SK-N-MC (cell line): ENCODE results near the gene ARIH2.
A peak's percentile ranks its signal among the peaks of the same experiment; 100 is the strongest.

ENCODE experiments used
- DNase-seq: peaks from one replicate; pipeline ENCODE4 v3.0.0-alpha.2; 2011; ENCODE audit warnings: low read depth, low spot score
- H3K27ac ChIP-seq: fragments of 200-600 bp; sonication (generic); 2 replicates; pipeline ENCODE4 v1.5.1; 2016; ENCODE audit warnings: mixed run types
- H3K36me3 ChIP-seq: fragments of 200-600 bp; sonication (generic); 2 replicates; pipeline ENCODE4 v1.6.1; 2017; ENCODE audit warnings: antibody characterized with exemption, low read length, mixed read lengths; ENCODE audit not compliant: insufficient read depth
- H3K4me3 ChIP-seq: fragments of 200-600 bp; sonication (generic); 2 replicates; pipeline ENCODE4 v1.5.1; 2016
- H3K9ac ChIP-seq: fragments of 200-600 bp; sonication (generic); 2 replicates; pipeline ENCODE4 v1.8.0; 2017; ENCODE audit warnings: mixed run types, mixed read lengths; ENCODE audit not compliant: insufficient read length
- H3K9me3 ChIP-seq: fragments of 200-600 bp; sonication (generic); 2 replicates; pipeline ENCODE4 v1.6.1; 2017; ENCODE audit warnings: low read depth, mild to moderate bottlenecking, antibody characterized with exemption, low read length, moderate library complexity, mixed read lengths
- EZH2 ChIP-seq: fragments of 200-600 bp; sonication (generic); IDR thresholded peaks from one replicate; pipeline ENCODE4 v1.6.1; 2017; ENCODE audit warnings: antibody characterized with exemption
- FOXP2 ChIP-seq: optimal IDR thresholded peaks from 2 replicates; pipeline ENCODE3; 2011; ENCODE audit warnings: mild to moderate bottlenecking, moderate library complexity; ENCODE audit not compliant: insufficient read depth; ENCODE audit errors: extremely low read length, control extremely low read depth
- POLR2AphosphoS5 ChIP-seq: IDR thresholded peaks from 2 replicates; pipeline ENCODE4 v1.6.1; 2012; ENCODE audit warnings: mild to moderate bottlenecking, low read depth, low read length, borderline replicate concordance

The ARIH2 gene

DNA sequence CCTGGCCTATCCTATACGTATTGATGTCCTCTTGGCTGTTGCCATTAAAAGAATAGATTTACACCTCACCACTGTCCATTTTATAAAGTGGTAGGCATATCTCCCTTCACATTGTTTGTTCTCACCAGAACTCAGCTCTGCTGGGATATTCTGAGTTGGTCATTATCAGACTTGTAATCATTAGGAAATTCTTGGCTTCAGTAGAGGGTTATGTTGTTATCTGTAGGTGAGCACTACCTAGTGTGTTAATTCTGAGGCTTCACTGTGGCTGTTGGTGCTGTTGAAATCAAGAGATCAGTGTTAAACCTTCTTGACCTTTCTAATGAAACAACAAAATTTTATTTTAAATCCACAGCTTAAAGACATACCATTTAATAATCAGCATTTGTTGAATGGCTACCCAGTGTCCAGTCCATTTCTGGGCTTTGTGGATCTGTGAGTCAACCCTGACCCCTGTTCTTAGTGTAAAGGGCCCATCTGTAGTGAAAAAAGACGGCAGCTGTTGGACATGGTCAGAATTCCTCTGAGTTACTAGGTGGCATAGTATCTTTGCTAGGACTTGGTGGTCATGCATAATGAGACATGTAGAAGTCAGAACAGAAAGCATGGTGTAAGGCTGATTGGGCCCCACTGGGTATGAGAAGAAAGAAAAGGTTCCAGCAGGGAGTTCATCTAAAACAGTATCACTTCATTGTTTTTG lies 38.5 kb downstream of the ARIH2 start:
- Histone ChIP-seq H3K27ac (no peak overlapping the region), H3K9ac (no peak overlapping the region), H3K36me3 (peaks cover 6% of the 10 kb centered on the region; the same call in 1 of the 2 replicates), H3K4me3 (no peak overlapping the region), H3K9me3 (no peaks in the 10 kb centered on the region)
- TF ChIP-seq EZH2 (no peak), POLR2AphosphoS5 (no peak), FOXP2 (no peak)
- DNase-seq: no peak

DNA sequence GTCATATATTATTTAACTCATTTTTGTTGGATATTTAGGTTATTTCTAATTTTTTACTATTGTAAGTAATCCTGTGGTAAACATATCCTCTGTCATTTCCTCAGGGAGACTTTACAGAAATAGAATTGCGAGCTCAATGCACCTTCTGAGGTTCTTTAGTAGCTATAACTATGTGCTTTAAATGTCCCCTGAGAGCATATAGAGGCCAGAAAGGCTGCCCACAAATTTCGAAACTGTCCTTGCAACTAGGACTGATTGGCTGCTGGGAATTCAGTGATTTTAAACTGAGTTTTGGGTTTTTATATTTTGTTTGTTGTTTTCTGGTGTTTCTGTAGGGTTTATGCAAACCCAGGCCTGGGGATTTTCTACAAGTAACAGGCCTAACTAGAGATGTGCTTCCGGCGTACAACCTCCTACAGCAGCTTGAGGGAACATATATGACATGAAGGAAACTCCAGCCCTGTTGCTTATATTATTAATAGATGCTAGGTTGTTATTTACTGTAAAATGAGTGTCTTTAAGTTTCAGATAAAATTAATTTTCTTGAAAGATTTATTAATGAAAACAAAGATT lies 42.3 kb downstream of the ARIH2 start:
- Histone ChIP-seq H3K4me3 (no peak overlapping the region), H3K27ac (peak overlapping the region; percentile 21; the same call in 1 of the 2 replicates), H3K9me3 (no peaks in the 10 kb centered on the region), H3K36me3 (peaks cover 6% of the 10 kb centered on the region; the same call in 1 of the 2 replicates), H3K9ac (no peak overlapping the region)
- no peak for DNase-seq
- TF ChIP-seq FOXP2: no peak

DNA sequence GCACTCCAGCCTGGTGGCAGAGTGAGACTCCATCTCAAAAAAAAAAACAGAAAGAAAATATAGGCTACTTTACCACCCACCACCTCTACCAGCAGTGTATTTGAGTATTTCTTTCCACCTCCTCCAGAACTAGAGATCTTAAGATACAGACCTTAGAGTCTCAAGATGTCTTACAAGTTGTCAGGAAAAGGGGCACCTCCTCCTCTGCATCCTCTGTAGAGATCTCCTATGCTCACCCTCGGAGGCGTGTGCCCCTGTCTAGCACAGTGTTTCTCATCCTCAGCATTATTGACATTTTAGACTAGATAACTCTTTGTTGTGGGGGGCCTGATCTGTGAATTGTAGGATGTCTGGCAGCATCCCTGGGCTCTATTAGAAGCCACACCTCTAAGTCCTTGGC lies 43.7 kb downstream of the ARIH2 start:
- Histone ChIP-seq H3K9me3 (no peaks in the 10 kb centered on the region), H3K4me3 (no peak overlapping the region), H3K27ac (no peak overlapping the region), H3K9ac (no peak overlapping the region), H3K36me3 (peaks cover 12% of the 10 kb centered on the region; the same call in 1 of the 2 replicates)
- DNase-seq: no peak
- TF ChIP-seq POLR2AphosphoS5: no peak
- no peak for TF ChIP-seq EZH2
- TF ChIP-seq FOXP2: no peak

DNA sequence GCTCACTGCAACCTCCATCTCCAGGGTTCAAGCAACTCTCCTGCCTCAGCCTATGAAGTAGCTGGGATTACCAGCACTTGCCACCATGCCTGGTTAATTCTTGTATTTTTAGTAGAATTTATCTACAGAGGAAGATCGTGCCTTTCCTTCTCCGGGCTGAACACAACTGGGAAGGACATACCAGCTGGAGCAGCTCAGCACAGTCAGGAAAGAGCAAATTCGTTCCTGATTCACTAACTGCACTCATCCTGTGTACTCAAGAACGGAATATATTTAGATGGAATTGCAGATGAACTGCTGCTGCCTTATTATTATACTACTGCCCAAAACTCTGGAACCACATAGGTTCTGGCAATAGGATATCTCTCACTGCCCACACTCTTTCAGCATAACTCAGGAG lies 44.3 kb downstream of the ARIH2 start:
- H3K9me3 ChIP-seq: no peaks in the 10 kb centered on the region
- TF ChIP-seq FOXP2: no peak
- TF ChIP-seq POLR2AphosphoS5: no peak
- TF ChIP-seq EZH2: no peak
- H3K36me3 ChIP-seq: peaks cover 14% of the 10 kb centered on the region; the same call in 1 of the 2 replicates
- DNase-seq: no peak
- no peak overlapping the region for H3K4me3 ChIP-seq
- H3K27ac ChIP-seq: no peak overlapping the region
- H3K9ac ChIP-seq: no peak overlapping the region

- Histone ChIP-seq H3K36me3 (peaks cover 12% of the 10 kb centered on the region; the same call in 1 of the 2 replicates), H3K27ac (no peak overlapping the region), H3K9me3 (no peaks in the 10 kb centered on the region), H3K9ac (no peak overlapping the region), H3K4me3 (no peak overlapping the region)
- TF ChIP-seq POLR2AphosphoS5 (no peak), EZH2 (no peak), FOXP2 (no peak)
- no peak for DNase-seq
These were observed 44.9 kb downstream of the ARIH2 start for GRCh38 chr3:48963591-48963990.

- TF ChIP-seq EZH2 (no peak), POLR2AphosphoS5 (no peak), FOXP2 (no peak)
- Histone ChIP-seq H3K36me3 (peaks cover 24% of the 10 kb centered on the region; the same call in 1 of the 2 replicates), H3K27ac (no peak overlapping the region), H3K9ac (no peak overlapping the region), H3K4me3 (no peak overlapping the region), H3K9me3 (no peaks in the 10 kb centered on the region)
- no peak for DNase-seq
These were observed 47.7 kb downstream of the ARIH2 start for GRCh38 chr3:48966367-48966766.

DNA sequence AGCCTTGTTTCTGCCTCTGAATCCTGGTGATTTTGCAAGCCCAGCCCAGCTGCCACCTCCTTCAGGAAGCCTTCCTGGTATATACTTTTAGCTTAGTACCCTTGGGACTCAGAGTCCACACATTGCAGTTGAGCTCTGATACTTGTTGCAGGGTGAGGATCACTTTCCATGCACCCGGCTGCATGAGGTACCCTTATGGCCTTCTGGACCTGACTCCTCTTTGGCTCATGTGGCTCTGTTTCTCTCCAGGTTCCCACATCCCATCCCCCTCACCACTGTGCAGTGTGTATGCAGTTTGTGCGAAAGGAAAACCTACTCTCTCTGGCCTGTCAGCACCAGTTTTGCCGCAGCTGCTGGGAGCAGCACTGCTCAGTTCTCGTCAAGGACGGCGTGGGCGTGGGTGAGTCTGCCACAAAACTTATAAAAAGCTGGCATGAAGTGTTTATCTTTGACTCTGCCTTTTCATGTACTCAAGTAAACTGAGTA lies 48.3 kb downstream of the ARIH2 start:
- Histone ChIP-seq H3K36me3 (peaks cover 29% of the 10 kb centered on the region; the same call in 1 of the 2 replicates), H3K4me3 (no peak overlapping the region), H3K9me3 (no peaks in the 10 kb centered on the region), H3K9ac (no peak overlapping the region), H3K27ac (no peak overlapping the region)
- TF ChIP-seq FOXP2 (no peak), POLR2AphosphoS5 (no peak), EZH2 (no peak)
- DNase-seq: no peak

DNA sequence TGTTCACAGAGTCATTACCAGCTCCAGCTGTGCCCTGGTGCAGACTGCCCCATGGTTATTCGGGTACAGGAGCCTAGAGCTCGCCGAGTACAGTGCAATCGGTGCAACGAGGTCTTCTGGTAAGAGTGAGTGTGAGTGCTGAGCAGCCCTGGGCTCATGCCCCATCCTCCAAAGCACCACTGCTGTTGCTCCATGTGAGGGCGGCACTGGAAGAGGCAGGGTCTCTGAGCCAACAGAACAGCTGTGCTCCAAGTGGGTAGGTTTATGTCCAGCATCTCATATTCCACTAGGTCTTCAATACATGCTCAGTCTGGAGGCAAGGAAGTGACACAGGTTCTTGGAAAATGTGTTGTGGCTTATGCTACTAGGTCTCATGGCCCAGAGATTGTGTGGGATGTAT lies 51.9 kb downstream of the ARIH2 start:
- Histone ChIP-seq H3K27ac (no peak overlapping the region), H3K9me3 (no peaks in the 10 kb centered on the region), H3K36me3 (peaks cover 42% of the 10 kb centered on the region; the same call in 1 of the 2 replicates), H3K9ac (no peak overlapping the region), H3K4me3 (no peak overlapping the region)
- no peak for TF ChIP-seq FOXP2
- no peak for TF ChIP-seq POLR2AphosphoS5
- no peak for TF ChIP-seq EZH2
- no peak for DNase-seq
